GM21529 (cell line): Measurements from ENCODE around the gene LAMB4.

Experiments used
- ATAC-seq: cut with Tn5 transposase; IDR thresholded peaks from one replicate; pipeline ENCODE4 v1.9.1; 2021; ENCODE audit not compliant: unreplicated experiment

Gene LAMB4

DNA sequence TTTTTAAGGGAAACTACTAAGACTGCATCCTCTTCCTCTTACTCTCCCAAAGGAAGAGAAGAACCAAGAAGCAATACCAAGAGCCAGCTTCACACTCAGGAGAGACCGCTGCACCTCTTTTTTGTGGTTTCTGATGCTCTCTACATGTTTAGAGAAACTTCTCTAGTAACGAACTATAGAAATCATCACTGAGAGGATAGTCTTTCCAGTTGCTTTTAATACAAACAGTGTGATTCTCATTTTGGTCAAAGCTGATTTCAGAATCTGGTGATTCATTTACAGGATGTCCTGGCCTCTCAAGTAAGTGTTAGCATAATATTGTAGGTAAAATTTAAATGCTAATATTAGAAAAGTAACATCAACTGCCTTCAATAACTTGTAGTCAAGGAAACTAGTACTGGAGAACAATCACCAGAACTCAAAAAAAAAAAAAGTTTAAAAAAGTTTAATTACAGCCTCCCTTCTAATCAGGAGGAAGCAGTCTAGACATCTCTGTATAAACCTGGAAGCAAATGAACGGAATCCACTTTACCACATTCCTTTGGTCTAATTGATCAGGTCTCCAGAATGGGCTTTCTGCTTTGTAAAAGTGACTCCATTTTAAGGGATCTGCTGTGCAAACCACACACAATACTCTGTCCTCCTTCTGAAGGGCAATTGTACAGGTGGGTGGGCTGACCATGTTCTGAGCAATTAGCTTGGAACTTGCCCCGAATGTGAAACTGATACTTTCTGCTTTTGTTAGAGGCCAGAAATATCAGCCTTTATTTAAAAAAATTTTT is 130.2 kb downstream of the LAMB4 start:
- ATAC-seq, result no peak

GRCh38 chr7:107998660-107999480 is 131.3 kb downstream of the LAMB4 start:
- ATAC-seq, result no peak

DNA sequence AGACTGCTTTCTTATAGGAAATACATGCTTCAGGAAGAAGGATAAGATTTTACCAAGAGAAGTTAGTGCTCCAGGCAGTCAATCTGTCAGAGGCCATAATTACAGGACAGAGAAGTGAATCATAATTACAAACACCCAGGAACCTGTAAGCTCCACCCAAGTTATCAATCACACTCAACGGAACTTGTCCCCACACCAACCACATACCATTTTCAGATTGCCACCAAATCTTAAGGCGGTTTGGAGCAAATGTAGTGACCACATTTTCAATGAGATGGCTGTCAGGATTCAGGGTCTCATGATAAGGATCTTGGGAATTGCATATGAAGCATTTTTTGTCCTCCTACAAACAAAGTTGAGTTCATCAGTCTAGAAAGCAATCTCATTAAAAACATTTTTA is 132.0 kb downstream of the LAMB4 start:
- ATAC-seq, result no peak

DNA sequence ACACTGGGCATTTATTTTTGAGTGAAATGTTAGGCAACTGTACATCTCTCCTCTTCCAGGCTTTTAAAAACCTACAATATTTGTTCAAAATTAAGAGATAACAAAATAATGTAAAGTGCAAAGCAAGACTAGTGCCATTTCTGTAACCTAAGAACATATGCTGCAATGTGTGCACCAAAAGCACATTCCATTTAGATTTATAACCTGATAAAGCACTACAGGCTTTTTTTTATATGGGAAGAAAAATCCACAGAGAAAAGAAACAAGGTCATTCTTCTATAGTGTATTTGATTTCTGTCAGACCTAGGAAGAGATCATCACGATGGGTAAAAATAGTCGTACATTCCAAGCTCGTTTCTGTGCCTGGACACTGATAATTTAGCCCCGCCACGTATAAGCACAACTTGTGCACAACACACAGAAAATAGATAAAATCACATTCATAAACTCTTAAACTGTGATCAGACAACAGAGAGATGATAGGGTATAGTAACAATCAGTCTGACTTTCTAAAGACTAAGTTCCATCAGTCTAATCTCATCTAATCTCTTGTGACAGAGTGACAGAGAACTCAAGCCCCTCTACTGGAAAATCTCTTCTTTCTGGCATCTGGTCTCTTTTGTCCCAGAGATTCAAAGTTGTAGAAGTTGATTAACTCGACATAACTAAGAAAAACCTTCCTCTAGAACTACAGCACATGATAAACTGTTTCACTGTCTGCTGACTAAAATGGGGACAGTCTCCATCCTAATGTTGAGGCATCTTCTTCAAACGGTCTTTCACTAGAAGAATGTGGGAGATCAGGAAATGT is 133.9 kb downstream of the LAMB4 start:
- ATAC-seq, result no peak

GRCh38 chr7:107995184-107996071 is 134.7 kb downstream of the LAMB4 start:
- ATAC-seq, result no peak

GRCh38 chr7:107994421-107995030 is 135.6 kb downstream of the LAMB4 start:
- ATAC-seq, result no peak

DNA sequence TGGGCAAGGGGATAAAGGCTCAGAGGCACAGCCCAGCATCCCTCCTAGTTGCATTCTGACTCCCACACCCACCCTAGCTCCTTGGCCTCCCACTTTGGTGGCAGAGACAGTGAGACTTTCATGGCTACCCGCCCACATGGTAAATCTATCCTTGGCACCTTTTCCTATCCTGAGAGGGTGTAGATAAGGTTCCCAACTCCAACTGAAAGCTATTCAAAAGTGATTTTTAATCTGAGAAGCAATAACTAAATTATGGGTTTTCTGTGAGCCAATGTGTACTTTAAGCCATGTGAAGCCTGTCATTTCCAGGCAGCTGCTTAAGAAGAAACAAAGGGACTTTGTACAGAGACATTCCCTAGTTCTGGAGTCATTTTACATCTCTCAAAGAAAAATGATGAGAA is 136.3 kb downstream of the LAMB4 start:
- ATAC-seq, result no peak

DNA sequence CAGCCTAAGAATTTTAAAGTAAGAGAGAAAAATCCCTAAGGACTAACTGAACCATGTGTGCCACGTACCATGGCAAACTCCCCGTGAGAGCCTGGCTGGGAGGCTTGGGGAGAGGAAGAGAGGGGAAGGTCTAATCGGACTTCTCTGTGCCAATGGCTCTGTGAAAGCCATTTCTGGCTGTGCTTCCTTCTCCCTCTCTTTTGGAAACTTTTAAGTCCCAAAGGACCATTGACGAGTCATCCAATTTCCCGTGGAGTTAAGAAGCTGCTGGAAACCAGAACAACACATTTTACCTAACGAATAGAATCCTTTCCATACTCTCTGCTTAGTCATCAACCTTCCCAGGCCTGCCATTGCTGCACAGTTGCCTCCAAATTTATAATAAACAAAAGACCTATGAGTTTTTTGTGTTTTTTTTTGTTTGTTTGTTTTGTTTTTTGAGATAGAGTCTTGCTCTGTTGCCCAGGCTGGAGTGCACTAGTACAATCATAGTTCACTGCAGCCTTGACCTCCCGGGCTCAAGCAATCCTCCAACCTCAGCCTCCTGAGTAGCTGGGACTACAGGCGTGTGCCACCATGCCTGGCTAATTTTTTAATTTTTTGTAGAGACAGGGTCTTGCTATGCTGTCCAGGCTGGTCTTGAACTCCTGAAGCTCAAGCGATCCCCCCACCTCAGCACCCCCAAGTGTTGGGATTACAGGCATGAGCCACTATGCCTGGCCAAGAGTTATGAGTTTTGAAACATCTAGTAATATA is 140.4 kb downstream of the LAMB4 start:
- ATAC-seq, result no peak

GRCh38 chr7:107982918-107983389 is 147.2 kb downstream of the LAMB4 start:
- no peak for ATAC-seq

DNA sequence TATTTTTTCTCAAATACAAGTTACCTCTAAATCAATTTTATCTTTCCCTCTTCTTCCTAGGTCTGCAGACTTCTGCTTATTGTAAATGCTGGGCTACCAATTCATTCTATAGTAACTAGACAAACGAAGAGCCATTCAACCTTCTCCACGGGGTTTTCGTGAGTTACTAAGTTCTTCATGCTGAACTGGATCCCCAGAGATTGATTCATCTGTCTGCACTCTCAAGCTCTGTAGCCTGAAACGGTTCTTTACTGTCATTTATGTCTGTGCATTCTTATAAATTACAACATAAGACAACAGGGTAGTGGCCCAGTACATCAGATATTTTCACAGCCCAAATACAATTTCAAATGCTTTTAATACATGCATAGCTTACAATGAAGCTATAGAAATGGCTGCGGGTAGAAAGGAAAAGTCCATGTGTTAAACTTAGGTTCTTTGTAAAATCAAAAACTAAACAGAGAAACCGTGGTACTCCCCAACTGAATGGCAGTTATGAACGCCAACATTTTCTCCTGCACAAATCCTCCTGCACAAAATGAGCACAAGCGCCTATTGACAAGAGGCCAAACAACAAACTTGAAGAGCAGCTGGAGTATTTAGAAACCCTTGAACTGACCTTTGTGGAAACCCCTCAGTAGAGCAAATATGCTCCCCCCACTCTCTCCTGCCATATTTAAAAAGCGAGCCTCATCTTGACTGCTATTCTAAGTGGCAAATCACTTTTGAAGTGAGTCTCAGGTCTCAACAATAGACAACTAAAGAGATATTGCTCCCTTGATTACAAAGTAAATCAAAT is 147.9 kb downstream of the LAMB4 start:
- ATAC-seq, result no peak

- ATAC-seq, result no peak
Observed at GRCh38 chr7:107981466-107981865, 148.7 kb downstream of the LAMB4 start.

GRCh38 chr7:107980671-107981190 is 149.4 kb downstream of the LAMB4 start:
- ATAC-seq, result no peak

- ATAC-seq, result no peak
Observed at GRCh38 chr7:107980171-107980570, 150.0 kb downstream of the LAMB4 start.

DNA sequence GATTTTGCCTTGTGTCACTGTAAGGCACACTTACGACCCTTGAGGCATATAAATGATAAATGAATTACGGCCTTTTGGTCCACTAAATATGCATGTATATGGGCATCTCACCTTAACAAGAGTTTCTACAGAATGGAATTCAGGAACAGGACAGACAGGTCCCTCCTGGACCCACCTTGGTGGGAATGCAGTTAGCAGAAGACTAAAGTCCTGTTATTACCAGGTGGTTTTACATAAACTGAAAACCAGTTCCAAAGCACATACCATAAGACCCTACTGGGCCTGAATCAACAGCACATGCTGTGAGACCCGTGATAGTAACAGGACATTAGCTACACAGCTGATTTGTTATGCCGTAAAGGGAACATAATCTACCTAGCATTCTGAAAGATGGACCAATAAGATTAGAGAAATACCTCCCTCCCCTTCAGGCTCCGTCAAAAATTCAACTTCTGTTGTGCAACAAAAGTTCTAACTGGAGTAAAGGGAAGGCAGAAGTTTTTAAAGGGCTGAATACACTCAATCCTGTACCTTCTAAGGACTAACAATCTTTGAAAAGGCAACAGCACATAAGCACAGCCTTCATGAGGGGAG is 151.2 kb downstream of the LAMB4 start:
- no peak for ATAC-seq

- ATAC-seq, result no peak
Observed at GRCh38 chr7:107977048-107977447, 153.1 kb downstream of the LAMB4 start.

GRCh38 chr7:107976620-107977019 is 153.5 kb downstream of the LAMB4 start:
- ATAC-seq, result no peak

DNA sequence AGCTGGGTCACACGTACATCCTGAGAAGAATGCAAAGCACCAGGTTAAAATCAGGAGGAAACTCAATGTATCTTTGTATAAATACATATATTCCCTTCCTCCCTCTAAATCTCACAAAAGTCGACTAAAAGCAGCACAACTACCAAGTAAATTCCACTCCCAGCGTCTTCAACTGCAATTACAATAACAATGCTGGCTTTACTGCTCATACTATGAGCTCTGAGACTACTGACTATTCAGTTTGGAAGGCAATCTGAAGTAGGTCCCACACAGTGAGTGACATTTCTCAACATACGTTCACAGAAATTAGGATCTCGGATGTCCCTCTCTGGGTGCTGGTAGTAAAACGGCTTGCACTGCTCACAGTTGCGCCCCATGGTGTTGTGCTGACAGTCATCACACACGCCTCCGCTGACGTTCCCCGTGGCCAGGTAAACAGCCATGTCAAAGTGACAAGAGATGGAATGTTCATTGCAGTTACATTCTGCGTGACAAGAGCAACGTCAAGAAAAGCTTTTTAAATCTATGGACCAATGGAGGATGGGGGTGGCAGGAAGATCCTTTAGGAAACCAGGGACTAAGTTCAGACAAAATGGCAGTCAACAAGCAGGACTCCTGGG is 154.7 kb downstream of the LAMB4 start:
- no peak for ATAC-seq
